B cell (primary cell): ENCODE data around the gene BRME1. TPM values are rescaled to one million over a fixed set of nuclear protein-coding genes. Genes with fewer than 3 reads are reported as not detected.

Experiments used
- ATAC-seq: fragments of 200-7000 bp; cut with Tn5 transposase; one replicate; pipeline ENCODE4 v1.10.0; 2021; ENCODE audit warnings: low read depth, mild to moderate bottlenecking, moderate number of reproducible peaks, moderate library complexity
- CTCF ChIA-PET: fragments of 350-600 bp; sonication (Branson Sonifier 250); formaldehyde crosslinking; loops from one replicate; lab custom pipeline; 2021; ENCODE audit warnings: antibody characterized with exemption, inconsistent platforms; lab: Charles Lee
- POLR2A ChIA-PET: fragments of 350-600 bp; sonication (Branson Sonifier 250); formaldehyde crosslinking; loops from one replicate; lab custom pipeline; 2021; ENCODE audit warnings: antibody characterized with exemption; lab: Charles Lee
- DNase-seq: peaks from one replicate; pipeline ENCODE4 v3.0.0; 2013
- H2AFZ ChIP-seq: 2 replicates; pipeline ENCODE4 v1.6.1; 2012; ENCODE audit warnings: mild to moderate bottlenecking, low read depth, low read length; ENCODE audit not compliant: insufficient read depth, poor library complexity, severe bottlenecking
- H3K27ac ChIP-seq, 2 donors: 1 replicate in 1 of 2; 2 replicates in 1 of 2; pipeline ENCODE4 v1.5.1; 2012 to 2013; ENCODE audit warnings: low read length in 2 of 2, mild to moderate bottlenecking in 2 of 2, moderate library complexity in 1 of 2
- H3K27me3 ChIP-seq, 4 experiments: fragments of 200-600 bp in 1 of 4; sonication (generic) in 1 of 4; replicated peaks in 1 of 4; 1 replicate in 2 of 4; 2 replicates in 2 of 4; pipeline versions ENCODE4 v1.6.1 to v1.7.0; 2013 to 2016; ENCODE audit warnings: low read length in 3 of 4, mild to moderate bottlenecking in 2 of 4, mixed read lengths in 1 of 4, moderate library complexity in 1 of 4; ENCODE audit not compliant: insufficient read depth in 4 of 4, control insufficient read depth in 3 of 4; ENCODE audit errors: control extremely low read depth in 1 of 4
- H3K36me3 ChIP-seq, 2 experiments: replicated peaks in 1 of 2; 1 replicate in 1 of 2; 2 replicates in 1 of 2; pipeline versions ENCODE4 v1.6.1 to v1.7.1; 2013; ENCODE audit warnings: low read length in 1 of 2; ENCODE audit not compliant: insufficient read depth in 2 of 2, control insufficient read depth in 1 of 2; ENCODE audit errors: control extremely low read depth in 1 of 2, extremely low read depth in 1 of 2
- H3K4me1 ChIP-seq, 2 donors: fragments of 200-600 bp in 1 of 2; sonication (generic) in 1 of 2; 1 replicate in 1 of 2; 2 replicates in 1 of 2; pipeline versions ENCODE4 v1.5.1 to v1.6.1; 2013 to 2017; ENCODE audit warnings: low read length in 2 of 2; ENCODE audit not compliant: control insufficient read depth in 2 of 2, insufficient read depth in 2 of 2
- H3K4me2 ChIP-seq: replicated peaks from 2 replicates; pipeline ENCODE3; 2012; ENCODE audit warnings: mild to moderate bottlenecking, low read depth, low read length; ENCODE audit not compliant: poor library complexity, severe bottlenecking
- H3K4me3 ChIP-seq, 5 experiments: fragments of 200-600 bp in 1 of 5; sonication (generic) in 1 of 5; 1 replicate in 3 of 5; 2 replicates in 2 of 5; pipeline versions ENCODE4 v1.5.1 to v1.7.0; 2011 to 2016; ENCODE audit warnings: low read length in 4 of 5, mild to moderate bottlenecking in 4 of 5, low read depth in 2 of 5, control low read depth in 1 of 5, moderate library complexity in 1 of 5; ENCODE audit not compliant: insufficient read depth in 1 of 5; ENCODE audit errors: control extremely low read depth in 1 of 5, extremely low read depth in 1 of 5
- H3K79me2 ChIP-seq: fragments of 200-600 bp; sonication (generic); one replicate; pipeline ENCODE4 v1.6.0; 2016; ENCODE audit warnings: low read length; ENCODE audit not compliant: control insufficient read depth, insufficient read depth
- H3K9ac ChIP-seq: fragments of 200-600 bp; sonication (generic); 2 replicates; pipeline ENCODE4 v1.6.1; 2017; ENCODE audit warnings: mild to moderate bottlenecking, low read length, moderate library complexity
- H3K9me3 ChIP-seq, 3 donors: one replicate each; pipeline versions ENCODE4 v1.6.1 to v1.7.1; 2013; ENCODE audit warnings: low read length in 2 of 3; ENCODE audit not compliant: control insufficient read depth in 2 of 3, insufficient read depth in 1 of 3; ENCODE audit errors: control extremely low read depth in 1 of 3
- H4K20me1 ChIP-seq: 2 replicates; pipeline ENCODE4 v1.6.0; 2012; ENCODE audit warnings: mild to moderate bottlenecking, low read length; ENCODE audit not compliant: insufficient read depth, control insufficient read depth, poor library complexity, severe bottlenecking
- H3K27ac Mint-ChIP-seq: one replicate; pipeline ENCODE4 v1.8.0; 2021; ENCODE audit warnings: mixed read lengths
- H3K27me3 Mint-ChIP-seq: one replicate; pipeline ENCODE4 v1.8.0; 2021; ENCODE audit warnings: mixed read lengths
- H3K4me1 Mint-ChIP-seq: one replicate; pipeline ENCODE4 v1.8.0; 2021; ENCODE audit warnings: mixed read lengths
- H3K4me3 Mint-ChIP-seq: one replicate; pipeline ENCODE4 v1.8.0; 2021; ENCODE audit warnings: mixed read lengths
- H3K9me3 Mint-ChIP-seq: one replicate; pipeline ENCODE4 v1.8.0; 2022; ENCODE audit warnings: mixed read lengths; ENCODE audit not compliant: insufficient read depth
- EZH2 ChIP-seq: IDR thresholded peaks from 2 replicates; pipeline ENCODE4 v1.6.1; 2012; ENCODE audit warnings: borderline replicate concordance, low read depth, mild to moderate bottlenecking, moderate library complexity, low read length; ENCODE audit not compliant: insufficient read depth, poor library complexity, severe bottlenecking
- whole genome bisulfite sequencing: methylation state at CpG from one replicate; pipeline ENCODE4 v1.1.5; 2013; ENCODE audit warnings: missing lambda C conversion rate; ENCODE audit not compliant: insufficient coverage; 5-methylcytosine and 5-hydroxymethylcytosine counted together
- intact Hi-C: fragments of 100-400 bp; cut with micrococcal nuclease; formaldehyde crosslinking; loops from one replicate; pipeline ENCODE4 v1.10.0; 2022
- polyA plus RNA-seq: library from polyadenylated mRNA; depleted of rRNA; stranded (reverse); fragments of >200 nt; gene quantifications from 2 replicates; pipeline ENCODE4 v1.2.3, GENCODE V29; 2012
- total RNA-seq, 2 donors: library from RNA; stranded (reverse); fragments of 120-200 nt in 1 of 2; gene quantifications; 1 replicate in 1 of 2; 2 replicates in 1 of 2; pipeline versions ENCODE4 v1.2.3 to v1.2.4, GENCODE V29; 2013 to 2022
- TF ChIP-seq, protein P1 (sequence below): fragments of 200-600 bp; IDR thresholded peaks from one replicate; pipeline ENCODE4 v1.8.0; 2022; ENCODE audit warnings: antibody characterized with exemption, mild to moderate bottlenecking

The BRME1 gene
- total and polyA plus RNA-seq, 2 donors (not counting 1 experiment from before 2014, with no cell fraction given), result 1.8 to 2.4 TPM

DNA sequence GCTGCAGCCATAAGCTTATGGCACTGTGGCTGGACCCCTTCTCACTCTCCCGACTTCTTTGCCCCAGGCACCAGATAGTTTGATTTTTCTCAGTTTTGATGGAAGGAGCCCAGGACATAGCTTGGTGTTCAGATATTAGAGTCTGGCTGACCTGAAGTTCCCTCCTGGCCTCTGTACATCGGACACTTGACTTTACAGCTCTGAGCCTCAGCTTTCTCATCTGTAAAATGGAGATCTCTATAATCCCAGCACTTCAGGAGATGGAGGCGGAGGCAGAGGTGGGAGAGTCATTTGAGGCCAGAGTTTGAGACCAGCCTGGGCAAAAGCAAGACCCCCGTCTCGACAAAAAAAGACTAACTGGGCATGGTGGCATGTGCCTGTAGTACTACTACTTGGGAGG is 993 bp upstream of the BRME1 start:
- no peaks in the 10 kb centered on the region for H3K27me3 Mint-ChIP-seq
- H3K9me3 Mint-ChIP-seq, result no peaks in the 10 kb centered on the region
- H3K4me1 Mint-ChIP-seq, result peaks cover 13% of the 10 kb centered on the region
- intact Hi-C loops, result loop anchor here (1.0 kb wide), 7 partner anchors 27 to 230 kb away; partner anchors contain the start of gene DCAF15
- ChIA-PET POLR2A (interaction anchor here (0.6 to 0.8 kb wide), 3 partner anchors 34 to 79 kb away, joined by 3 to 5 read pairs (median 3); partner anchors contain the start of gene DCAF15), CTCF (interaction anchor here (0.6 to 2.4 kb wide), 5 partner anchors 10 to 165 kb away, joined by 3 to 8 read pairs (median 5); partner anchors contain the start of gene MISP3)
- H3K9me3 ChIP-seq, result no peaks in the 10 kb centered on the region
- peak overlapping the region; percentile 70 for H3K9ac ChIP-seq
- peak overlapping the region; percentile 90 for H3K4me2 ChIP-seq
- DNase-seq, result no peak
- H2AFZ ChIP-seq, result peak overlapping the region; percentile 91
- H3K79me2 ChIP-seq, result peaks cover 12% of the 10 kb centered on the region
- TF ChIP-seq, protein P1, sequence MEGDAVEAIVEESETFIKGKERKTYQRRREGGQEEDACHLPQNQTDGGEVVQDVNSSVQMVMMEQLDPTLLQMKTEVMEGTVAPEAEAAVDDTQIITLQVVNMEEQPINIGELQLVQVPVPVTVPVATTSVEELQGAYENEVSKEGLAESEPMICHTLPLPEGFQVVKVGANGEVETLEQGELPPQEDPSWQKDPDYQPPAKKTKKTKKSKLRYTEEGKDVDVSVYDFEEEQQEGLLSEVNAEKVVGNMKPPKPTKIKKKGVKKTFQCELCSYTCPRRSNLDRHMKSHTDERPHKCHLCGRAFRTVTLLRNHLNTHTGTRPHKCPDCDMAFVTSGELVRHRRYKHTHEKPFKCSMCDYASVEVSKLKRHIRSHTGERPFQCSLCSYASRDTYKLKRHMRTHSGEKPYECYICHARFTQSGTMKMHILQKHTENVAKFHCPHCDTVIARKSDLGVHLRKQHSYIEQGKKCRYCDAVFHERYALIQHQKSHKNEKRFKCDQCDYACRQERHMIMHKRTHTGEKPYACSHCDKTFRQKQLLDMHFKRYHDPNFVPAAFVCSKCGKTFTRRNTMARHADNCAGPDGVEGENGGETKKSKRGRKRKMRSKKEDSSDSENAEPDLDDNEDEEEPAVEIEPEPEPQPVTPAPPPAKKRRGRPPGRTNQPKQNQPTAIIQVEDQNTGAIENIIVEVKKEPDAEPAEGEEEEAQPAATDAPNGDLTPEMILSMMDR, result no peak
- TF ChIP-seq EZH2, result no peak
- peak overlapping the region in 4 of 5 experiments; percentile 72 to 90 (median 83) for H3K4me3 ChIP-seq
- H3K4me1 ChIP-seq, result peaks cover 9 to 13% of the 10 kb centered on the region in 2 donors
- H3K27ac ChIP-seq, result no peak overlapping the region
- no peak for ATAC-seq
- peak overlapping the region; percentile 89 for H3K4me3 Mint-ChIP-seq
- WGBS, result 100% methylated on average over 2 of the region's 5 CpGs
- peaks cover 0 to 8% of the 10 kb centered on the region in 2 experiments for H3K36me3 ChIP-seq
- no peaks in the 10 kb centered on the region for H4K20me1 ChIP-seq
- H3K27ac Mint-ChIP-seq, result peak overlapping the region; percentile 80
- H3K27me3 ChIP-seq, result no peaks in the 10 kb centered on the region

DNA sequence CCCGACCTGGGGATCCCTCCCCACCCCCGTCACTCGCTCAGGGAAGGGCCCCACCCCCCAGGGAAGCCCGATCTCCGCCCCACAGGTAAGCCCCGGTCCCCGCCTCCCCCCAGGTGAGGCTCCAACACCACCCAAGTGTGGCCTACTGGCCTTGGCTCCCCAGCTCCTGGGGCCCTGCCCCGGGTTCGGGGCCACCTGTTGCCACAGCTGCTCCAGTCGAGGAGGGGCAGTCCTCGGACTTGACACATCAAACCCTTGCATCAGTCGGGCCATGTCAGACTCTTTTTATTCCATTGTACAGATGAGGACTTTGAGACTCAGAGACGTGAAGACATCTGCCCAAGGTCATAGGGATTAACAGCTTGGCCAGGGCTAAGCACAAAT is 596 bp upstream of the BRME1 start:
- peak overlapping the region; percentile 38 to 90 (median 82) for H3K4me3 ChIP-seq
- H3K27me3 ChIP-seq, result no peaks in the 10 kb centered on the region
- ChIA-PET CTCF (interaction anchor here (0.6 to 2.4 kb wide), 6 partner anchors 9 to 165 kb away, joined by 3 to 8 read pairs (median 4); partner anchors contain the start of gene MISP3), POLR2A (interaction anchor here (0.6 to 0.8 kb wide), 2 partner anchors 46 to 80 kb away, joined by 3 read pairs; partner anchors contain the start of gene DCAF15)
- H3K4me1 Mint-ChIP-seq, result peaks cover 13% of the 10 kb centered on the region
- no peaks in the 10 kb centered on the region for H3K9me3 ChIP-seq
- TF ChIP-seq, protein P1, result no peak
- TF ChIP-seq EZH2, result no peak
- H3K9ac ChIP-seq, result peak overlapping the region; percentile 70
- peak overlapping the region; percentile 91 for H2AFZ ChIP-seq
- no peaks in the 10 kb centered on the region for H4K20me1 ChIP-seq
- peak overlapping the region; percentile 80 for H3K27ac Mint-ChIP-seq
- H3K27ac ChIP-seq, result peak overlapping the region; percentile 38 to 62
- ATAC-seq, result peak; percentile 13
- no peaks in the 10 kb centered on the region for H3K9me3 Mint-ChIP-seq
- H3K79me2 ChIP-seq, result peaks cover 12% of the 10 kb centered on the region
- peaks cover 0 to 8% of the 10 kb centered on the region in 2 experiments for H3K36me3 ChIP-seq
- peaks cover 9 to 13% of the 10 kb centered on the region in 2 donors for H3K4me1 ChIP-seq
- H3K4me3 Mint-ChIP-seq, result peak overlapping the region; percentile 89
- H3K4me2 ChIP-seq, result peak overlapping the region; percentile 90
- WGBS, result 1% methylated on average over 11 of the region's 13 CpGs
- DNase-seq, result no peak
- no peaks in the 10 kb centered on the region for H3K27me3 Mint-ChIP-seq
- intact Hi-C loops, result loop anchor here (1.0 kb wide), 7 partner anchors 26 to 231 kb away; partner anchors contain the start of gene DCAF15
